MM.1S (cell line): ENCODE results near the gene ARFGEF3.

ENCODE experiments used
- DNase-seq: peaks from one replicate; pipeline ENCODE4 v3.0.0-alpha.2; 2015
- H2AFZ ChIP-seq: fragments of 300-600 bp; sonication (generic); 2 replicates; pipeline ENCODE4 v1.6.0; 2016; ENCODE audit warnings: antibody characterized with exemption, low read length
- H3F3A ChIP-seq: fragments of 300-600 bp; sonication (generic); 2 replicates; pipeline ENCODE4 v1.6.1; 2016; ENCODE audit warnings: mild to moderate bottlenecking, antibody characterized with exemption, low read length, moderate library complexity, mixed read lengths; ENCODE audit not compliant: insufficient read depth
- H3K27ac ChIP-seq: fragments of 300-600 bp; sonication (generic); 2 replicates; pipeline ENCODE4 v1.5.1; 2016; ENCODE audit warnings: mild to moderate bottlenecking, low read length
- H3K27me3 ChIP-seq: fragments of 300-600 bp; sonication (generic); replicated peaks from 2 replicates; pipeline ENCODE4 v1.6.0; 2016; ENCODE audit warnings: low read length; ENCODE audit not compliant: insufficient read depth
- H3K36me3 ChIP-seq: fragments of 300-600 bp; sonication (generic); replicated peaks from 2 replicates; pipeline ENCODE4 v1.6.1; 2016; ENCODE audit warnings: mild to moderate bottlenecking, low read length, mixed read lengths; ENCODE audit not compliant: insufficient read depth
- H3K4me1 ChIP-seq: fragments of 300-600 bp; sonication (generic); 2 replicates; pipeline ENCODE4 v1.6.1; 2016; ENCODE audit warnings: low read length, mixed read lengths
- H3K4me2 ChIP-seq: fragments of 300-600 bp; sonication (generic); 2 replicates; pipeline ENCODE4 v1.6.0; 2016; ENCODE audit warnings: low read depth, low read length
- H3K4me3 ChIP-seq: fragments of 300-600 bp; sonication (generic); 2 replicates; pipeline ENCODE4 v1.5.1; 2016; ENCODE audit warnings: low read length, mixed read lengths
- H3K79me2 ChIP-seq: fragments of 300-600 bp; sonication (generic); 2 replicates; pipeline ENCODE4 v1.6.1; 2016; ENCODE audit warnings: mixed run types, low read length, mixed read lengths
- H3K9ac ChIP-seq: fragments of 300-600 bp; sonication (generic); 2 replicates; pipeline ENCODE4 v1.6.1; 2016; ENCODE audit warnings: low read length, mixed read lengths
- H3K9me2 ChIP-seq: fragments of 300-600 bp; sonication (generic); replicated peaks from 2 replicates; pipeline ENCODE4 v1.6.1; 2016; ENCODE audit warnings: mild to moderate bottlenecking, low read length, mixed read lengths; ENCODE audit not compliant: insufficient read depth
- H3K9me3 ChIP-seq: fragments of 300-600 bp; sonication (generic); replicated peaks from 2 replicates; pipeline ENCODE4 v1.6.1; 2016; ENCODE audit warnings: mild to moderate bottlenecking, low read length, mixed read lengths; ENCODE audit not compliant: insufficient read depth
- H4K20me1 ChIP-seq: fragments of 300-600 bp; sonication (generic); 2 replicates; pipeline ENCODE4 v1.6.1; 2016; ENCODE audit warnings: mild to moderate bottlenecking, low read length, moderate library complexity, mixed read lengths; ENCODE audit not compliant: insufficient read depth
- CTCF ChIP-seq: fragments of 300-600 bp; sonication (generic); IDR thresholded peaks from 2 replicates; pipeline ENCODE4 v1.5.1; 2016; ENCODE audit warnings: antibody characterized with exemption, low read length, mixed read lengths
- EZH2 ChIP-seq: fragments of 300-600 bp; sonication (generic); optimal IDR thresholded peaks from 2 replicates; pipeline ENCODE3; 2017; ENCODE audit warnings: low read depth, mild to moderate bottlenecking, antibody characterized with exemption, low read length, mixed read lengths
- EZH2phosphoT487 ChIP-seq: fragments of 300-600 bp; sonication (generic); IDR thresholded peaks from 2 replicates; pipeline ENCODE4 v1.6.1; 2018; ENCODE audit warnings: antibody characterized with exemption, low read length

The ARFGEF3 gene

DNA sequence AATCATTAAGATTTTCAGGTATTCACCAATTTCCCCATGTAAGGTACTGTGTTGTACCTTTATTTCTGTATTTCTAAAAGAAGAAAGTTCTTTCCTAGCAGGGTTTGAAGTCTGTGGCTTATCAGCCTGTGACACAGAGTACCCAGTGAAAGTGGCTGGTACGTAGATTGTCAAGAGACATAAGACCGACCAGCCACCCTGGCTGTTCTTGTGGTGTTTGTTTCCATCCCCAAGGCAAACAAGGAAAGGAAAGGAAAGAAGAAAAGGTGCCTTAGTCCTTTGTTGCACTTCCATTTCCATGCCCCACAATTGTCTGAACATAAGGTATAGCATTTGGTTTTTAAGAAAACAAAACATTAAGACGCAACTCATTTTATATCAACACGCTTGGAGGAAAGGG, 175.3 kb downstream of the ARFGEF3 start:
- Histone ChIP-seq H3K27ac (no peak overlapping the region), H4K20me1 (no peaks in the 10 kb centered on the region), H3K79me2 (no peaks in the 10 kb centered on the region), H3K36me3 (no peaks in the 10 kb centered on the region; the same call in 1 of the 2 replicates), H3K27me3 (no peaks in the 10 kb centered on the region), H3K9ac (no peak overlapping the region), H2AFZ (no peak overlapping the region), H3K4me2 (no peak overlapping the region), H3K9me3 (no peaks in the 10 kb centered on the region), H3K9me2 (no peaks in the 10 kb centered on the region), H3K4me3 (no peak overlapping the region), H3F3A (no peaks in the 10 kb centered on the region), H3K4me1 (no peaks in the 10 kb centered on the region)
- no peak for DNase-seq
- TF ChIP-seq EZH2, result no peak
- TF ChIP-seq CTCF, result no peak

DNA sequence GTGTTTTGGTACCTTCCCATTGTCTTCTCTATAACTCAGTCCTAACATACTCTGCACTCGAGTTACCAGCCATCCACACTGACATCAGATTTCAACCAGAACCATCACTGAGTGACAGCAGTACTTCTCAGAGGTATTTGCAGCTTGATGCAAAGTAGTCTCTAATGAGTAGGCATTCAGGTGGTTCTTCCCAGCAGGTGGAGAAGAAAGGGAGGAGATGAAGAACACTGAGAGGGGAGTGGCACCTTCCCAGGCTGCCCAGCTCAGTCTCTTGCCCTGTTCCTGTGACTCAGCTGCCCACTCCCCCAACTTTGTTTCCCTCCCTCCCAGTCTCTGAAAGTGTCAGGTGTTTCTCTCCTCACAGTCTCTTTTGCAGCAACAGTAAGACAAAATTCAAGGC, 177.3 kb downstream of the ARFGEF3 start:
- DNase-seq, result no peak
- Histone ChIP-seq H3K36me3 (no peaks in the 10 kb centered on the region; the same call in 1 of the 2 replicates), H4K20me1 (no peaks in the 10 kb centered on the region), H3K79me2 (no peaks in the 10 kb centered on the region), H3F3A (no peaks in the 10 kb centered on the region), H3K27ac (no peak overlapping the region), H3K9me2 (no peaks in the 10 kb centered on the region), H3K4me1 (no peaks in the 10 kb centered on the region), H2AFZ (no peak overlapping the region), H3K9me3 (no peaks in the 10 kb centered on the region), H3K27me3 (no peaks in the 10 kb centered on the region), H3K4me3 (no peak overlapping the region), H3K9ac (no peak overlapping the region), H3K4me2 (no peak overlapping the region)
- no peak for TF ChIP-seq CTCF
- no peak for TF ChIP-seq EZH2phosphoT487
- no peak for TF ChIP-seq EZH2

DNA sequence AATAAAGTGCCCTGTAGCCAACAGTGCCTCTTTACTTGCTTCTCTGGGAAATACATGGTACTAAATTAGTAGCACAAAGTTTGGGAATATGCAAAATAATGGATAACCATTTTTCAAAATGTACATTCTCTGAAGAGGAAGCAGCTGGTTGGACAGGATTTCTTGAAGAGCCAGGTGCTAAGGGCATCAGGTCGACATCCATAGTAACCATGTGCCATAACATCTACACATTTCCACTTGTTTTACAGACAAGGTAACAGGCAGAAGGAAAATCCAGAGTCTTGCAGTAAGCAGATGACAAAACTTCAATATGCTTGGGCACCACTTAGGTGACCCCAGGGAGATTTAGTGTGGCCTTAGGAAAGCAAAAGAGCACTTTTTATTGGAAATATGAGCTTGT, 179.4 kb downstream of the ARFGEF3 start:
- Histone ChIP-seq H3K9me2 (no peaks in the 10 kb centered on the region), H3K36me3 (no peaks in the 10 kb centered on the region; the same call in 1 of the 2 replicates), H3K4me3 (no peak overlapping the region), H3K4me2 (no peak overlapping the region), H4K20me1 (no peaks in the 10 kb centered on the region), H3K9ac (no peak overlapping the region), H3K27me3 (no peaks in the 10 kb centered on the region), H3K27ac (no peak overlapping the region), H3F3A (peaks cover 7% of the 10 kb centered on the region; the same call in 1 of the 2 replicates), H3K9me3 (no peaks in the 10 kb centered on the region), H2AFZ (no peak overlapping the region), H3K79me2 (no peaks in the 10 kb centered on the region), H3K4me1 (peaks cover 8% of the 10 kb centered on the region)
- TF ChIP-seq EZH2 (no peak), EZH2phosphoT487 (no peak), CTCF (no peak)
- no peak for DNase-seq
